Measurements from ENCODE around the gene KRT13.

DNA sequence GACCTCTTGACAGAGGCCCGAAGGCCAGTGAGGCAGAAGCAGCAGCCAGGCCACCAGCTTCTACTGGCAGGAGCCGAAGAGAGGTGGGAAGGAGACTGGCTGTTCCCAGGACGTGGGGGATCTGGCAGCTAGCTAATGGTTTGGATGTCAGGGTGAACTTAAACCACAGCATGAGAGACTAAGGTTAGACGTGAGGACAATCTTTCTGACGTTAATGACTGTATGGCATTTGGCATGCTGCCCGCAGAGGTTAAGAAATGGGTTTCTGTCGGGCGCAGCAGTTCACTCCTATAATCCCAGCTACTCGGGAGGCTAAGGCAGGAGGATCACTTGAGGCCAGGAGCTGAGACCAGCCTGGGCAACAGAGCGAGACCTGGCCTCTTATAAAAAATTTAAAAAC lies 6.3 kb upstream of the KRT13 start:
- TF ChIP-seq POLR2A (IDR thresholded peaks at IDR 0.05) (no peak), CTCF (IDR thresholded peaks at IDR 0.05) (no peak)

Data from uterus (tissue), 2 donors.